Liver (tissue), 9 donors: ENCODE results near the gene PKN2. TPM values are rescaled to one million over a fixed set of nuclear protein-coding genes. Genes with fewer than 3 reads are reported as not detected.
A peak's percentile ranks its signal among the peaks of the same experiment; 100 is the strongest.

Experiments
- DNase-seq: peaks from one replicate; pipeline ENCODE4 v3.0.0-alpha.2; 2017; ENCODE audit warnings: low spot score
- H3K27ac ChIP-seq, 2 donors: one replicate each; pipeline ENCODE4 v1.7.0; 2013; ENCODE audit warnings: inconsistent platforms in 2 of 2, low read length in 2 of 2, control low read depth in 1 of 2, low read depth in 1 of 2, mild to moderate bottlenecking in 1 of 2
- H3K27me3 ChIP-seq, 4 donors: one replicate each; pipeline versions ENCODE4 v1.6.1 to v1.7.0; 2013; ENCODE audit warnings: low read length in 3 of 4, inconsistent platforms in 1 of 4, mild to moderate bottlenecking in 1 of 4, moderate library complexity in 1 of 4; ENCODE audit not compliant: control insufficient read depth in 4 of 4, insufficient read depth in 4 of 4
- H3K36me3 ChIP-seq, 4 donors: one replicate each; pipeline versions ENCODE4 v1.6.1 to v1.7.0; 2013; ENCODE audit warnings: low read length in 3 of 4, mild to moderate bottlenecking in 3 of 4, low read depth in 1 of 4, moderate library complexity in 1 of 4; ENCODE audit not compliant: control insufficient read depth in 4 of 4, insufficient read depth in 3 of 4
- H3K4me1 ChIP-seq, 4 donors: one replicate each; pipeline versions ENCODE4 v1.6.1 to v1.7.0; 2013; ENCODE audit warnings: low read length in 3 of 4, mild to moderate bottlenecking in 3 of 4, moderate library complexity in 1 of 4; ENCODE audit not compliant: control insufficient read depth in 4 of 4, insufficient read depth in 4 of 4
- H3K4me3 ChIP-seq, 3 donors: one replicate each; pipeline versions ENCODE4 v1.6.1 to v1.7.0; 2013; ENCODE audit warnings: low read length in 3 of 3, control low read depth in 1 of 3, low read depth in 1 of 3, mild to moderate bottlenecking in 1 of 3
- H3K9ac ChIP-seq, 2 donors: one replicate each; pipeline ENCODE4 v1.7.0; 2013; ENCODE audit warnings: low read length in 2 of 2, mild to moderate bottlenecking in 2 of 2, moderate library complexity in 2 of 2, control low read depth in 1 of 2, low read depth in 1 of 2
- H3K9me3 ChIP-seq, 4 donors: one replicate each; pipeline versions ENCODE4 v1.6.1 to v1.7.0; 2013; ENCODE audit warnings: low read length in 3 of 4; ENCODE audit not compliant: control insufficient read depth in 4 of 4
- EGR1 ChIP-seq, 2 donors: IDR thresholded peaks; 2 replicates each; pipeline ENCODE4 v1.6.1; 2016 to 2018; ENCODE audit warnings: antibody characterized with exemption in 2 of 2, low read depth in 2 of 2
- FOXA1 ChIP-seq: IDR thresholded peaks from 2 replicates; pipeline ENCODE4 v1.6.1; 2016; ENCODE audit warnings: antibody characterized with exemption
- GABPA ChIP-seq, 2 donors: IDR thresholded peaks in 1 of 2; conservative IDR thresholded peaks in 1 of 2; 2 replicates each; pipeline ENCODE4 v1.6.1; 2016; ENCODE audit warnings: antibody characterized with exemption in 2 of 2, mild to moderate bottlenecking in 1 of 2, moderate library complexity in 1 of 2
- HNF4A ChIP-seq, 2 donors: conservative IDR thresholded peaks; 2 replicates each; pipeline ENCODE4 v1.6.1; 2016; ENCODE audit warnings: antibody characterized with exemption in 2 of 2, mild to moderate bottlenecking in 2 of 2
- HNF4G ChIP-seq: IDR thresholded peaks from 2 replicates; pipeline ENCODE4 v1.6.1; 2016; ENCODE audit warnings: antibody characterized with exemption
- JUND ChIP-seq, 2 donors: IDR thresholded peaks; 2 replicates each; pipeline ENCODE4 v1.6.1; 2016; ENCODE audit warnings: antibody characterized with exemption in 2 of 2
- RAD21 ChIP-seq, 2 donors: IDR thresholded peaks; 2 replicates each; pipeline ENCODE4 v1.6.1; 2016; ENCODE audit warnings: antibody characterized with exemption in 2 of 2, mild to moderate bottlenecking in 2 of 2
- RXRA ChIP-seq, 2 donors: IDR thresholded peaks; 2 replicates each; pipeline ENCODE4 v1.6.1; 2017 to 2018; ENCODE audit warnings: antibody characterized with exemption in 2 of 2, mild to moderate bottlenecking in 1 of 2
- SP1 ChIP-seq: IDR thresholded peaks from 2 replicates; pipeline ENCODE4 v1.6.1; 2018; ENCODE audit warnings: antibody characterized with exemption, mild to moderate bottlenecking
- TAF1 ChIP-seq: conservative IDR thresholded peaks from 2 replicates; pipeline ENCODE4 v1.6.1; 2016; ENCODE audit warnings: antibody characterized with exemption, mild to moderate bottlenecking
- YY1 ChIP-seq: IDR thresholded peaks from 2 replicates; pipeline ENCODE4 v1.6.1; 2016; ENCODE audit warnings: antibody characterized with exemption, mild to moderate bottlenecking
- WGBS: extraction: QIAGEN DNeasy Blood & Tissue Kit; methylation state at CpG from one replicate; pipeline ENCODE4 v1.1.7; 2013; 5-methylcytosine and 5-hydroxymethylcytosine counted together
- polyA plus RNA-seq, 2 donors: library from polyadenylated mRNA; stranded (reverse) in 1 of 2; unstranded in 1 of 2; fragments of 200-250 nt in 1 of 2; fragments of >200 nt in 1 of 2; fragmentation: Nextera tagmentation in 1 of 2; extraction: Ambion mirVana in 1 of 2; gene quantifications; one replicate each; pipeline versions ENCODE4 v1.2.1 to v1.2.3, GENCODE V29; 2013 to 2015
- total RNA-seq, 2 donors: library from RNA; depleted of rRNA; stranded (reverse); fragments of >200 nt; gene quantifications; one replicate each; pipeline ENCODE4 v1.2.3, GENCODE V29; 2014
- TF ChIP-seq, protein P1 (sequence below): IDR thresholded peaks from 2 replicates; pipeline ENCODE4 v1.6.1; 2016; ENCODE audit warnings: antibody characterized with exemption, mild to moderate bottlenecking
- TF ChIP-seq, protein P2 (sequence below): fragments of 150-350 bp; IDR thresholded peaks from 2 replicates; pipeline ENCODE4 v1.5.1; 2017; ENCODE audit warnings: improper control_type of control experiment, low read depth, low read length; ENCODE audit not compliant: missing input control
- TF ChIP-seq, protein P3 (sequence below): IDR thresholded peaks from 2 replicates; pipeline ENCODE4 v1.6.1; 2016; ENCODE audit warnings: antibody characterized with exemption
- TF ChIP-seq, protein P4 (sequence below): IDR thresholded peaks from 2 replicates; pipeline ENCODE4 v1.6.1; 2016; ENCODE audit warnings: antibody characterized with exemption
- donor health status: healthy.
- donor health status: healthy.
- donor health status: healthy.
- donor health status: healthy.
- donor health status: healthy.

The PKN2 gene
- total and polyA plus RNA-seq, 4 donors: 4.4 to 20.7 (median 13.3) TPM

DNA sequence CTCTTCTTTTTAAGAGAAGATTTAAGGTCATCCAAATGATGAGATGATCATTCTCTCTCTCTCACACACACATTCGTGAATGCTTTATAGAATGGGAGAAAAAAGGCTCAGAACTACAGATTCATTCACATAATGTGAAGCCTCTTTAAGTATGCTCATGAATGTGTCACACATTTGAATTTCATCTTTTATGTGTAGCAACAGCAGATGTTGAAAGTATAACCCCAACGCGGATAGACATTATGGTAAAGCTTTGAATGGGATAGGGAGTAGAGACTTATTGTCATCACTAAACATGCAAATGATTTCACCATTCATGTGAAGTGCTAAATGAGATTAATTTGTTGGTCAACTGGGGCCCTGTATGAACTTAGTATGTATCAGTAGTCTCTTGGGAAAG is 15.7 kb upstream of the PKN2 start:
- H3K27me3 ChIP-seq: no peaks in the 10 kb centered on the region
- peaks cover 0 to 3% (median 0%) of the 10 kb centered on the region in 4 donors for H3K4me1 ChIP-seq
- DNase-seq: no peak
- TF ChIP-seq, protein P1, sequence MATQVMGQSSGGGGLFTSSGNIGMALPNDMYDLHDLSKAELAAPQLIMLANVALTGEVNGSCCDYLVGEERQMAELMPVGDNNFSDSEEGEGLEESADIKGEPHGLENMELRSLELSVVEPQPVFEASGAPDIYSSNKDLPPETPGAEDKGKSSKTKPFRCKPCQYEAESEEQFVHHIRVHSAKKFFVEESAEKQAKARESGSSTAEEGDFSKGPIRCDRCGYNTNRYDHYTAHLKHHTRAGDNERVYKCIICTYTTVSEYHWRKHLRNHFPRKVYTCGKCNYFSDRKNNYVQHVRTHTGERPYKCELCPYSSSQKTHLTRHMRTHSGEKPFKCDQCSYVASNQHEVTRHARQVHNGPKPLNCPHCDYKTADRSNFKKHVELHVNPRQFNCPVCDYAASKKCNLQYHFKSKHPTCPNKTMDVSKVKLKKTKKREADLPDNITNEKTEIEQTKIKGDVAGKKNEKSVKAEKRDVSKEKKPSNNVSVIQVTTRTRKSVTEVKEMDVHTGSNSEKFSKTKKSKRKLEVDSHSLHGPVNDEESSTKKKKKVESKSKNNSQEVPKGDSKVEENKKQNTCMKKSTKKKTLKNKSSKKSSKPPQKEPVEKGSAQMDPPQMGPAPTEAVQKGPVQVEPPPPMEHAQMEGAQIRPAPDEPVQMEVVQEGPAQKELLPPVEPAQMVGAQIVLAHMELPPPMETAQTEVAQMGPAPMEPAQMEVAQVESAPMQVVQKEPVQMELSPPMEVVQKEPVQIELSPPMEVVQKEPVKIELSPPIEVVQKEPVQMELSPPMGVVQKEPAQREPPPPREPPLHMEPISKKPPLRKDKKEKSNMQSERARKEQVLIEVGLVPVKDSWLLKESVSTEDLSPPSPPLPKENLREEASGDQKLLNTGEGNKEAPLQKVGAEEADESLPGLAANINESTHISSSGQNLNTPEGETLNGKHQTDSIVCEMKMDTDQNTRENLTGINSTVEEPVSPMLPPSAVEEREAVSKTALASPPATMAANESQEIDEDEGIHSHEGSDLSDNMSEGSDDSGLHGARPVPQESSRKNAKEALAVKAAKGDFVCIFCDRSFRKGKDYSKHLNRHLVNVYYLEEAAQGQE: no peak
- TF ChIP-seq, protein P2, sequence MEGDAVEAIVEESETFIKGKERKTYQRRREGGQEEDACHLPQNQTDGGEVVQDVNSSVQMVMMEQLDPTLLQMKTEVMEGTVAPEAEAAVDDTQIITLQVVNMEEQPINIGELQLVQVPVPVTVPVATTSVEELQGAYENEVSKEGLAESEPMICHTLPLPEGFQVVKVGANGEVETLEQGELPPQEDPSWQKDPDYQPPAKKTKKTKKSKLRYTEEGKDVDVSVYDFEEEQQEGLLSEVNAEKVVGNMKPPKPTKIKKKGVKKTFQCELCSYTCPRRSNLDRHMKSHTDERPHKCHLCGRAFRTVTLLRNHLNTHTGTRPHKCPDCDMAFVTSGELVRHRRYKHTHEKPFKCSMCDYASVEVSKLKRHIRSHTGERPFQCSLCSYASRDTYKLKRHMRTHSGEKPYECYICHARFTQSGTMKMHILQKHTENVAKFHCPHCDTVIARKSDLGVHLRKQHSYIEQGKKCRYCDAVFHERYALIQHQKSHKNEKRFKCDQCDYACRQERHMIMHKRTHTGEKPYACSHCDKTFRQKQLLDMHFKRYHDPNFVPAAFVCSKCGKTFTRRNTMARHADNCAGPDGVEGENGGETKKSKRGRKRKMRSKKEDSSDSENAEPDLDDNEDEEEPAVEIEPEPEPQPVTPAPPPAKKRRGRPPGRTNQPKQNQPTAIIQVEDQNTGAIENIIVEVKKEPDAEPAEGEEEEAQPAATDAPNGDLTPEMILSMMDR: no peak
- no peak for TF ChIP-seq FOXA1
- no peak for TF ChIP-seq JUND (IDR thresholded peaks at IDR 0.05)
- TF ChIP-seq, protein P3, sequence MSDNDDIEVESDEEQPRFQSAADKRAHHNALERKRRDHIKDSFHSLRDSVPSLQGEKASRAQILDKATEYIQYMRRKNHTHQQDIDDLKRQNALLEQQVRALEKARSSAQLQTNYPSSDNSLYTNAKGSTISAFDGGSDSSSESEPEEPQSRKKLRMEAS: no peak
- TF ChIP-seq GABPA (IDR thresholded peaks at IDR 0.05 in 1 of 2, conservative IDR thresholded peaks at IDR 0.05 in 1 of 2): no peak
- TF ChIP-seq YY1: no peak
- TF ChIP-seq RXRA (IDR thresholded peaks at IDR 0.05): no peak
- no peak for TF ChIP-seq RAD21 (IDR thresholded peaks at IDR 0.05)
- TF ChIP-seq HNF4G: no peak
- TF ChIP-seq HNF4A (conservative IDR thresholded peaks at IDR 0.05): no peak
- no peak for TF ChIP-seq EGR1 (IDR thresholded peaks at IDR 0.05; ENCODE audit: low read depth in 2 of 2)
- H3K27ac ChIP-seq: no peak overlapping the region
- H3K36me3 ChIP-seq: no peaks in the 10 kb centered on the region
- 91% methylated on average over 3 of the region's 3 CpGs for WGBS
- no peak overlapping the region for H3K4me3 ChIP-seq
- H3K9ac ChIP-seq: no peak overlapping the region
- H3K9me3 ChIP-seq: no peaks in the 10 kb centered on the region

DNA sequence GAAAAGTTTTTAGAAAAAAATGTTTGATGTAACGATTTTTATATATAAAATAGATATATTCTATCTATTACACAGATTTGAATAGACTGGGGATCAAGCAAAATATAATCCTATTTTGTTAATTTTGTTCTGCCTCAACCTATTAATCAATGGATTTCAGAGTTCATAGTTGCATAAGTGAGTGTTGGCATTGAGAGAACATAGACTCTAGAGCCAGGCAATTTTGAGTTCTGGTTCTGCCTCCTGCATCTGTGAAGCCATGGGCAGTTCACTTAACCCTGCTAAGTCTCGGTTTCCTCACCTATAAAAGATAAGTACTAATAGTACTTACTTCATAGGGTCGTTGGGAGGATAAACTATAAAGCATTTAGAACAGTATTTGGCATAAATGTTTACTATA is 13.6 kb upstream of the PKN2 start:
- Histone ChIP-seq H3K27ac (no peak overlapping the region), H3K4me1 (peaks cover 0 to 3% (median 0%) of the 10 kb centered on the region in 4 donors), H3K9me3 (no peaks in the 10 kb centered on the region), H3K27me3 (no peaks in the 10 kb centered on the region), H3K4me3 (no peak overlapping the region), H3K36me3 (no peaks in the 10 kb centered on the region), H3K9ac (no peak overlapping the region)
- 62% methylated on average over 3 of the region's 3 CpGs for WGBS
- no peak for DNase-seq
- TF ChIP-seq TAF1 (no peak), HNF4A (conservative IDR thresholded peaks at IDR 0.05) (peak; percentile 46 to 61), SP1 (no peak), GABPA (IDR thresholded peaks at IDR 0.05 in 1 of 2, conservative IDR thresholded peaks at IDR 0.05 in 1 of 2) (no peak)
- TF ChIP-seq, protein P4, sequence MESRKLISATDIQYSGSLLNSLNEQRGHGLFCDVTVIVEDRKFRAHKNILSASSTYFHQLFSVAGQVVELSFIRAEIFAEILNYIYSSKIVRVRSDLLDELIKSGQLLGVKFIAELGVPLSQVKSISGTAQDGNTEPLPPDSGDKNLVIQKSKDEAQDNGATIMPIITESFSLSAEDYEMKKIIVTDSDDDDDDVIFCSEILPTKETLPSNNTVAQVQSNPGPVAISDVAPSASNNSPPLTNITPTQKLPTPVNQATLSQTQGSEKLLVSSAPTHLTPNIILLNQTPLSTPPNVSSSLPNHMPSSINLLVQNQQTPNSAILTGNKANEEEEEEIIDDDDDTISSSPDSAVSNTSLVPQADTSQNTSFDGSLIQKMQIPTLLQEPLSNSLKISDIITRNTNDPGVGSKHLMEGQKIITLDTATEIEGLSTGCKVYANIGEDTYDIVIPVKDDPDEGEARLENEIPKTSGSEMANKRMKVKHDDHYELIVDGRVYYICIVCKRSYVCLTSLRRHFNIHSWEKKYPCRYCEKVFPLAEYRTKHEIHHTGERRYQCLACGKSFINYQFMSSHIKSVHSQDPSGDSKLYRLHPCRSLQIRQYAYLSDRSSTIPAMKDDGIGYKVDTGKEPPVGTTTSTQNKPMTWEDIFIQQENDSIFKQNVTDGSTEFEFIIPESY: no peak
